HUES6 (cell line): ENCODE results near the gene SDK1.

Experiments used
- H3K27ac ChIP-seq: 2 replicates; pipeline ENCODE4 v1.7.0; 2013; ENCODE audit warnings: low read depth, mild to moderate bottlenecking, low read length, inconsistent platforms
- H3K27me3 ChIP-seq: 2 replicates; pipeline ENCODE4 v1.6.1; 2013; ENCODE audit warnings: low read length; ENCODE audit not compliant: control insufficient read depth, insufficient read depth
- H3K36me3 ChIP-seq: 2 replicates; pipeline ENCODE4 v1.6.1; 2013; ENCODE audit warnings: low read length; ENCODE audit not compliant: control insufficient read depth, insufficient read depth
- H3K4me1 ChIP-seq: 2 replicates; pipeline ENCODE4 v1.6.1; 2013; ENCODE audit warnings: low read length; ENCODE audit not compliant: control insufficient read depth, insufficient read depth
- H3K4me3 ChIP-seq: 2 replicates; pipeline ENCODE4 v1.5.1; 2013; ENCODE audit warnings: low read depth, low read length
- H3K9ac ChIP-seq: one replicate; pipeline ENCODE4 v1.6.1; 2013; ENCODE audit warnings: mild to moderate bottlenecking, low read length
- H3K9me3 ChIP-seq: 2 replicates; pipeline ENCODE4 v1.6.1; 2013; ENCODE audit warnings: low read depth, low read length; ENCODE audit not compliant: control insufficient read depth, insufficient read depth

The SDK1 gene

DNA sequence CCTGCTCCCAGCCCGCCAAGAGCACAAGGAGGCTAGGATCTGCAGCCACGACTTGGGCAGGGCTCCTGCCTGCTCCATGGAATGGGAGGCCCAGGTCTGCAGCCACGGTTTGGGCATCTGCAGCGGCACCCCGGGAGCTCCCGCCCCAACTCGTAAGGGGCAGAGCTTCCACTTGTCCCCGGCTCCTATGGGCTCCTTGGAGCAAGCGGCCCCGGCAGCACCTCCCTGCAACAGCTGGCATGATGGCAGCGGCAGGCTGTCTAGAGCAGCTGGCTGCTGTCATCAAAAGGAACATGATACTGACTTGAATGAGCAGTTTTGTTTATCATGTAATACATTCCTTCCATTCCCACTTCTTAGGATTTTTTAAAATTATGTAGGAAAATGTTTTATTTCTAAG, 697.0 kb downstream of the SDK1 start:
- no peaks in the 10 kb centered on the region for H3K27me3 ChIP-seq
- H3K36me3 ChIP-seq = no peaks in the 10 kb centered on the region
- H3K9me3 ChIP-seq = no peaks in the 10 kb centered on the region
- no peak overlapping the region for H3K4me3 ChIP-seq
- peaks cover 8% of the 10 kb centered on the region; the same call in 1 of the 2 replicates for H3K4me1 ChIP-seq
- no peak overlapping the region for H3K27ac ChIP-seq
- no peak overlapping the region for H3K9ac ChIP-seq

DNA sequence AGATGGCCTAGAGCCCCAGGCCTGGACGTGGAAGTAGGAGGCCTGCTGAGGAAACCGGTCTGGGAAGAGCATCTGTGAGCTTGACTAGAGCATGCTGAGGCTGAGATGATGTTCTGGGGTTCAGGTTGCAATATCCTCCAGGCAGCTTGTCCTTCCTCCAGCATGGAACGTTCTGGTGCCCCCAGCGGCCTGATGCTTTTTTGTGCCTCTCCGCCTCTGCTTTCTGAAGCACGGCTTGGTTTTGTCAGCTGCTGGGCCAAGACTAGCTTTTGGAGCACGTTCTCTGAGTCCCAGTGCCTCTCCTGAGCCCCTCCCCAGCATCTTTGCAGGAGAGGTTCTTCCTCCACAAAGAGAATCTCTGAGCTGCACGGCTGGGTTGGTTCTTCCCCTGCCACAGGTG, 699.1 kb downstream of the SDK1 start:
- Histone ChIP-seq H3K4me3 (no peak overlapping the region), H3K27me3 (no peaks in the 10 kb centered on the region), H3K9me3 (no peaks in the 10 kb centered on the region), H3K36me3 (no peaks in the 10 kb centered on the region), H3K9ac (no peak overlapping the region), H3K27ac (no peak overlapping the region), H3K4me1 (peaks cover 8% of the 10 kb centered on the region; the same call in 1 of the 2 replicates)

DNA sequence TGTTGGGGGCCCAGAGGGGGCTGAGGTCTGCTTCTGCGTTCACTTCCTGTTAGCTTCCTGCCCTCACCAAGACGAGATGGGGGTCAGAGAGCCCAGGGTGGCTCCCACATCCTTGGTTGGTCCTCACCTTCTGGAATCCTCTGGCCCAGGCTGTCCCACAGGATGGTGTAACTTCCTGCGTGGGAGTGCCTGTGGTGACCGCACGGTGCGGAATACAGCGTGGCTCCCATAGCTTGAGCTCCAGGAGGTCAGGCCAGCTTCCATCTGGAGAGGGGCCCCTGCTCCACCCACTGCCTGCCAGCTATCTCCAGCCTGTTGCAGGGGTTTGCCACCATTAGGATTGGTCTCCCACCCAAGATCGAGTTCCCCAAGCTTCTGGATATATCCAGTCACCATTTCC, 699.9 kb downstream of the SDK1 start:
- Histone ChIP-seq H3K9ac (no peak overlapping the region), H3K27me3 (no peaks in the 10 kb centered on the region), H3K4me3 (no peak overlapping the region), H3K4me1 (peaks cover 4% of the 10 kb centered on the region; the same call in 1 of the 2 replicates), H3K9me3 (no peaks in the 10 kb centered on the region), H3K27ac (no peak overlapping the region), H3K36me3 (no peaks in the 10 kb centered on the region)

DNA sequence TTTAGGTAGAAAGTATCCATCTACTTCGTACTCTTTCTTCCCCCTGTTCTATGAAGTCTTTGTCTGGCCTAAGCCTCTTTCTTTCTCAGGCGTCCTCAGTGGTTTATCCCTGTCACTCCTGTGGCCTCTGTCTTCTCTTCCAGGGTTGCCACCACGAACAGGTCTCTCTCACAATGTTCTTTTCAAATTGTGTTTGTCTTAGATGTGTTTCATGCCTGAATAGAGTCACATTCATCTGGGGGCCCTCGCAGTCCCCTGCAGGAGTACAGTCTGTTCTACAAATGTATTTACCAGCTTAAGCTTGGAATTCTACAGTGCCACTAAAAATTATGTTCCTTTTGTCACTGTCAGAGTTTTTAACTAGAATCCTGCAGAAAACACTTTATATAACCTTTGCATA, 700.7 kb downstream of the SDK1 start:
- Histone ChIP-seq H3K4me3 (no peak overlapping the region), H3K36me3 (no peaks in the 10 kb centered on the region), H3K4me1 (peaks cover 5% of the 10 kb centered on the region), H3K27me3 (no peaks in the 10 kb centered on the region), H3K9me3 (no peaks in the 10 kb centered on the region), H3K27ac (no peak overlapping the region), H3K9ac (no peak overlapping the region)

DNA sequence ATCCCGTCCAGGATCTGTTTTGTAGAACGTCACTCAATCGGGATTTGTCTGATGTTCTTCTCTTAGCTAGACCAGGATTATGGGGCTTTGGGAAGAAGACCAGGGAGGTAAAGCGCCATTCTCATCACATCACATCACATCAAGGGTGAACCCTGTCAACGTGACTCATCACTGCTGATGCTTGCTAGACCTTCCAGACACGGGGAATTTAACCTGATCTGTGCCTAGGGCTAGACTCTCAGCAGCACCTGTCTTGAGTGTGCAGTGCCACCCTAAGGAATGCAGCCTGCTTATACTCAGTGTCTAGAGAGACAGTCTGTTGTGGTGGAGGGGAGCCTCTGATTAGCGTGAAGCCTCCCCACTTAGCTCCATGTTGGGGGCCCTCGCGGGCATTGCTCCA, 702.5 kb downstream of the SDK1 start:
- peaks cover 7% of the 10 kb centered on the region; the same call in 1 of the 2 replicates for H3K4me1 ChIP-seq
- H3K27me3 ChIP-seq = no peaks in the 10 kb centered on the region
- H3K9me3 ChIP-seq = no peaks in the 10 kb centered on the region
- H3K36me3 ChIP-seq = no peaks in the 10 kb centered on the region
- no peak overlapping the region for H3K9ac ChIP-seq
- no peak overlapping the region for H3K4me3 ChIP-seq
- no peak overlapping the region for H3K27ac ChIP-seq

DNA sequence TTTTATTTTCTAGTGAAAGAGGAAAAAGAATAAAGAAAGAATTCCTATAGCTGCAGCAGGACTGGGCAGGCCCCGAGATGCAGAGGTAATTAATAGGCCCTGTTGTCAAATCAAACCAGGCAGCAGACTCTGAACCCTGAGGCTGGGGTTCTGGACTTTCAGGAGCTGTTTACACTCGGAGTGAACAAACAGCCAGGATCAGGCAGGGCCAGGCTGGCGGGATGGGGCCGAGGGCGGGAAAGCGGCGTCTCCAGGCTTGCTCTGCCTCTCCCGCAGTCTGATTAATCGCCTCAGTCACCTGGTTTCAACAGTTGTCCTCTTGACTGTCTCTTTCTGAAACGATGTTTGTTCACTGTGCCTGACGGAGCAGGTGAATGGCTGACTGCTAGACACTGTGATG, 705.6 kb downstream of the SDK1 start:
- H3K27me3 ChIP-seq = no peaks in the 10 kb centered on the region
- H3K4me1 ChIP-seq = peaks cover 26% of the 10 kb centered on the region
- H3K36me3 ChIP-seq = no peaks in the 10 kb centered on the region
- H3K9ac ChIP-seq = no peak overlapping the region
- no peaks in the 10 kb centered on the region for H3K9me3 ChIP-seq
- H3K4me3 ChIP-seq = no peak overlapping the region
- no peak overlapping the region for H3K27ac ChIP-seq

DNA sequence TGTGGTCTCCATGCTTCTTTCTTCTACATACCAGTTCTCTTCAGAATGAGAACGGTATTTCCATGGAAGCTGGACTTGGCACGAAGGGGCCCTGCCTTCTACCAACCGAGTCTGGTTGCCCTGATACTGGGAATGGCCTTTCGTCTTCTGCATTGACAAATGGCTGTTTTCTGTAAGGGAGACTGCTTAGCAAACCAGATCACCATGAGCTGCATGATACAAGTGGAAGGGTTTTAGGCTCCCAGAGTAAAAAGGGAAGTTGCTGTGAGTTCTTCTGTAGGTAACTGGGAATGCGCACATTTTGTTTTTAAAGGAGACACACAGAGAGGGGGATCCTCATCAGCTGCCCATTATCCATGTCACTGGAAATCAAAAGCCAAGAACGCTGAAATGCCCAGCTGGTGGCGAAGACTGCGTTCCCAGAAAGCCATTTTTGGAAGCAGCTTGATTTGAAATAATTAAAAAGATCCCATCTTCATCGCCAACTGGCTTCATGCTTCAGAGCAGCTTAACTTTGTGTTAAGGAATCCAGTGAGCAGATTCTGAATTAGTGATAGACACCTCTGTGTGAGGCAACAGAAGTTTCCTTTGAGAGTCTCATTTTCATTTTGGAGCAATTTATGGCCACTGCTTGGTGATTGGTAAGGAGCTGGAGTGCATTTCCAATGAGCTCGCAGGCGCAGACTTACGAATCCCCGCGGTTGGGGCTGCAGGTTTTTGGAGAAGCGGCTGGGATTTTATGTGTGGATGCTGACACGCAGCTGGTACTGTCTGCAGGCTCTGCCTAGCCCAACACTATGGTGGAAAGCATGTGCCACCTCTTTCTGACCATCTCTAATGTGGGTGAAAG, 708.4 kb downstream of the SDK1 start:
- no peaks in the 10 kb centered on the region for H3K27me3 ChIP-seq
- H3K27ac ChIP-seq = no peak overlapping the region
- no peak overlapping the region for H3K9ac ChIP-seq
- H3K4me1 ChIP-seq = peaks cover 29% of the 10 kb centered on the region
- H3K36me3 ChIP-seq = no peaks in the 10 kb centered on the region
- no peak overlapping the region for H3K4me3 ChIP-seq
- no peaks in the 10 kb centered on the region for H3K9me3 ChIP-seq

DNA sequence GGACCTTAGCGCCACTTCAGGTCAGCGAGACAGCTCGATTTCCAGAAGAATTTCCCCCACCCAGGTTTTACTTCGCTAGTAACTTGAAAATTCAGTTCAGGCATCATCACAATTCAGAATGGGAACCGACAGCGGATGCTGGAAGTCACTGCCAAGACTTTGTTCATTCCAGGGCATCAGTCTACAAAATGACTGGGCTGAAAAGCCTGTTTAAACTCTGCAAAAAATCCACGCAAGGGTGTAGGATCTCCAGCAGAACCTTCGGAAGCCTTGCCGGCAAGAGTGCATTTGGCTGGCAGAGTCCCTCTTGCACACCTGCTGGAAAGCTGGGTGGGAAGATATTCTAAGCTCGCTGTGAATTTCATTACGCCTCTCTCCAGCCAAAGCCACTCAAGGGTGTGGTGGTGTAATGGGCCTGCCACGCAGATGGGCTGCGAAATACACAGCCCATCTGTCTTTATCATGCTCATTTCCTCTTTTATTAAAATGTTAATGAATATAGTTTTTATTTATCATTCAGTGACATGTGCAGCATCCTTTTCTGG, 709.1 kb downstream of the SDK1 start:
- Histone ChIP-seq H3K36me3 (no peaks in the 10 kb centered on the region), H3K27ac (no peak overlapping the region), H3K9me3 (no peaks in the 10 kb centered on the region), H3K4me1 (peaks cover 29% of the 10 kb centered on the region), H3K9ac (no peak overlapping the region), H3K4me3 (no peak overlapping the region), H3K27me3 (no peaks in the 10 kb centered on the region)

DNA sequence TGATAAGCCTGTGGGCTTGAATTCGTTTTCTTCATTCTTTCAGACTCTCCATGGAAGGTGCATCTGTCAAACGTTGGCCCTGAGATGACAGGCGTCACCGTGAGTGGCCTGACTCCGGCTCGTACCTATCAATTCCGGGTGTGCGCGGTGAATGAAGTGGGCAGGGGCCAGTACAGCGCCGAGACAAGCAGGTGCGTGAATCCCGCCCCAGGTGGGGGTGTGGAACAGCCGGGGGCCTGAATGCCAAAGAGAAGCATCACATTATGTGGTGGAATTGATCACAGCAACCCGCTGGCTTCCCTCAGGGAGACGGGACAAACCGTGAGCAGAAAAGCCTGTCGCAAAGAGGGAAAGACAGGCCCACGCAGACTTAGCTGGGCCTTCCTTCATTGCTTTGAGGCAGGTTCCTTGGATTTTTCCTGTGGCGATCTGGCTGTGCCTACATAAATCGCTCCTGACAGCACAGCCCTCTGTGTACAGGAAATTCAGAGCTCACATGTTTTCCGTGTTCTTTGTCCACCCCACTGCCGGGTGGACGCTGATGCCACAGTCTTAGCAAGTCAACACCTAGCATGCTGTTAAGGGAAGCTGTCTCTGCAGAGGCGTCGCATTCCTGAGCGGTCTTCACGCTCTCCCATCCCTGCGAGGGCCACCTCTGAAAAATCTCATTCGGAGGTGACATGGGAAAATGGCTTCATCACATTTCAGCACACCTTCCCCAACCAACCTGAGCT, 710.0 kb downstream of the SDK1 start:
- H3K9ac ChIP-seq = no peak overlapping the region
- no peak overlapping the region for H3K4me3 ChIP-seq
- no peak overlapping the region for H3K27ac ChIP-seq
- peaks cover 29% of the 10 kb centered on the region for H3K4me1 ChIP-seq
- H3K9me3 ChIP-seq = no peaks in the 10 kb centered on the region
- H3K27me3 ChIP-seq = no peaks in the 10 kb centered on the region
- H3K36me3 ChIP-seq = no peaks in the 10 kb centered on the region

DNA sequence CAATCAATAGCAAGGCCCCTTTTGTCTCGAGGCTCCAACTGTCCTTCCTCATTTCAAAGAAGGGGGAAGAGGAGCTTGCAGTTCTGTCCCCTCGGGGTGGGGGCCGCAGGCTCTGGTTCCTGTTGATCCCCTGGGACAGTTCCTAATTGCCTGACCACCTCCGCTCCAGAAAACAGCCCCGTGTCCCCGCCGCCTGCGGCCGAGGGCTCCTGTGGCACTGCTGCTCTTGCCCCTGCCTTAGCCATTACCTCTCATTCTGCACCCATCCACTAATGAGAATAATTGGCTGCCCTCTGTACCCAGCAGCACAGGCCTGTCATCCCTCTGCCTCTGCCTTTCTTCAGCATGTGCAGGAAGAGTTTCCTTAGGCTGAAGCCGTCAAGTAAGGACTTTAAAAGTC, 712.7 kb downstream of the SDK1 start:
- Histone ChIP-seq H3K4me3 (no peak overlapping the region), H3K36me3 (no peaks in the 10 kb centered on the region), H3K27ac (no peak overlapping the region), H3K9me3 (peaks cover 8% of the 10 kb centered on the region), H3K4me1 (peaks cover 21% of the 10 kb centered on the region), H3K9ac (no peak overlapping the region), H3K27me3 (no peaks in the 10 kb centered on the region)
